Fibroblast of the conjunctiva (primary cell): ENCODE measurements around the gene CYP2F1.

Experiments
- DNase-seq: peaks from one replicate; pipeline ENCODE4 v3.0.0-alpha.2; 2010; ENCODE audit warnings: low read depth

CYP2F1 gene

DNA sequence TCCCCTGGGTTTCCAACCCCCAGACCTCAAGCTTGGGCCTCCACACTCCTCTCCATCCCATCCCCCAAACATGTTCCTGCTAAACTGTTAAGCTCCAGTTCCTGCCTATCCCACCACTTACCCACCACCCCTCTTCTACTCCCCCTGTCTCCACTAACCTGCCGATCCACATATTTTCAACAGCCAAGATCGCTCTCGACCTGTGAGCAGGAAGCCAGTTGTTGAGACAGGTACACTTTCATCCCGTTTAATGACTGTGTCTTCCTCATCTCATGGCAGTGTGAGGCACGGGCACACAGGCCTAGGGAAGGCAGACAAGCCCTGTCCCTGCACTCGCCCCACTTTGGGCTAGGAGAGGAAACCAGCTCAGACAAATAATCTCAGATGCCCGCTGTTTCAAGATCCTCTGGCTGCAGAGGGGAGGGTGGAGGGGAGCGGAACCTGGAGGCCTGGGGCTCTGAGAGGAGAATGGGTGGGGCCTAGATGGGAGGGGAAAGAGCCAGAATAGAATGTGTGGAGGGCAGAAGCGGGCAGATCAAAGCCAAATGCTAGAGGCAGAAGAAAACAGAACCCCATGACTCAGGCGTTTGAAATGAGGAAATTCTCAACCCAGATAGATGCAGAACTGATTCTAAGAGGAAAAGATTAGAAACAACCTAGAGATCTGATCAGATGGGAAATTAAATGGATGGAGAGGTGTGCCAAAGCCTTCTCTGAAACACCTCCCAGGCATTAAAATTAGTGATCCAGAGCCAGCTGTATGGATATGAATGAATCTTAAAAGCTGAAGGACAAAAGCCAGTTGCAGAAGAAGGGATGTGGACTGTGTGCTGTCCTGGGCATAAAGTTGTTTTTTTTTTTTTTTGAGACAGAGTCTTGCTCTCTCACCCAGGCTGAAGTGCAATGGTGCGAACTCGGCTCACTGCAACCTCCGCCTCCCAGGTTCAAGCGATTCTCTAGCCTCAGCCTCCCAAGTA is 61.9 kb downstream of the CYP2F1 start:
- DNase-seq: peak; percentile 63
